ENCODE measurements around the gene LCN2.
"Not testable (repeated sequence)": the region's sequence is repeated elsewhere in the genome, so short reads cannot be mapped to it uniquely, and the experiment has no call there.

Gene LCN2

DNA sequence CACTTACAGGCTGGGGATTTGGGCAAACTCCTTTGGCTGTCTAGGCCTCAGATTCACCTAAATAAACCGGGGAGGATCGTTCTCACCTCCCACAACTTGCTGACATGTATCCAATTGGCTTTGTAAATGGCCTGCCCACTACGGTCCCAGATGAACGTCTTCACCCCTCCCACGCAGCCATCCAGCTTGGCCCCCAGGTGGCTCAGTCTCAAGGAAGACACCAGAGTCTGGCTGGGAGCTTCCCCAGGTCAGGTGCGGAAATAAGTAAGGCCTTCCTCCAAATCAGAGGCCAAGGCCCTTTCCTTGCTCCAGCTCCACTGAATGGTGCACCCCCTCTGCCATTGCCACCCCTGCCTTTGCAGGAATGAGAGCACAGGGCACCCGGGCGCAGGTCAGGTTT is 30.7 kb downstream of the LCN2 start:
- Histone ChIP-seq H3K79me2 (ENCODE audit: insufficient read depth, low read length) (no peaks in the 10 kb centered on the region), H3K9me3 (ENCODE audit: insufficient read depth, low read length) (peaks cover 12% of the 10 kb centered on the region; the same call in 1 of the 2 replicates), H3F3A (ENCODE audit: insufficient read depth) (0 out of 2 replicates have a peak, but pooled peaks cover 5% of the 10 kb centered on the region), H4K20me1 (ENCODE audit: low read depth, low read length) (no peaks in the 10 kb centered on the region), H3K27me3 (ENCODE audit: low read length) (no peaks in the 10 kb centered on the region), H3K36me3 (ENCODE audit: low read length) (peaks cover 10% of the 10 kb centered on the region), H3K4me2 (ENCODE audit: low read depth, low read length, poor library complexity, severe bottlenecking) (no peak overlapping the region), H3K4me3 (ENCODE audit: insufficient read depth, low read length, poor library complexity, severe bottlenecking) (no peak overlapping the region), H3K27ac (ENCODE audit: low read depth, low read length) (no peak overlapping the region), H3K9ac (ENCODE audit: low read length) (no peak overlapping the region), H2AFZ (ENCODE audit: low read depth, low read length, severe bottlenecking) (no peak overlapping the region), H3K9me2 (replicated peaks; ENCODE audit: insufficient read depth, low read length) (no peaks in the 10 kb centered on the region)
- no peak for TF ChIP-seq EZH2phosphoT487 (conservative IDR thresholded peaks at IDR 0.05; ENCODE audit: low read length)

DNA sequence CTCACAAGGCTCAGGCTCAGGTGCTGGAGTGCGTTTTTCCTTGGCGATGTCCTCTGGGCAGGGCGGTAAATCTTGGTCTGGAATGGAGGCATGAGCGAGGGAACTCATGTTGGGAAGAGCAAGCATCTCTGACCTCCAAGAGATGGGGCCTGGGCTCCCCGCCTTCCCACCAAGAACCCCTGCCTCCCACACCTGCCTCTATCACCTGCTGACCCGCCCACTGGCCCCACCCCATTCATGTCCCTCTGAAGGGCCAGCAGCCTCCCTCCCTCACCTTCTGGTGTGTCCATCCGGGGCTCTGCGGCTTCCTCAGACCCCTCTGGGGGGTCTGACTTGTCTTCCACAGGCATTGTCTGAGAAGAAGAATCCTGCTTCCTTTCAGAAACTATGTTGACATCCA is 31.2 kb downstream of the LCN2 start:
- Histone ChIP-seq H3K9me3 (ENCODE audit: insufficient read depth, low read length) (peaks cover 12% of the 10 kb centered on the region; the same call in 1 of the 2 replicates), H3K4me2 (ENCODE audit: low read depth, low read length, poor library complexity, severe bottlenecking) (no peak overlapping the region), H3K79me2 (ENCODE audit: insufficient read depth, low read length) (no peaks in the 10 kb centered on the region), H3F3A (ENCODE audit: insufficient read depth) (0 out of 2 replicates have a peak, but pooled peaks cover 5% of the 10 kb centered on the region), H3K27me3 (ENCODE audit: low read length) (no peaks in the 10 kb centered on the region), H3K4me3 (ENCODE audit: insufficient read depth, low read length, poor library complexity, severe bottlenecking) (no peak overlapping the region), H2AFZ (ENCODE audit: low read depth, low read length, severe bottlenecking) (no peak overlapping the region), H3K27ac (ENCODE audit: low read depth, low read length) (no peak overlapping the region), H4K20me1 (ENCODE audit: low read depth, low read length) (no peaks in the 10 kb centered on the region), H3K36me3 (ENCODE audit: low read length) (peaks cover 10% of the 10 kb centered on the region), H3K9ac (ENCODE audit: low read length) (no peak overlapping the region), H3K9me2 (replicated peaks; ENCODE audit: insufficient read depth, low read length) (no peaks in the 10 kb centered on the region)
- no peak for TF ChIP-seq EZH2phosphoT487 (conservative IDR thresholded peaks at IDR 0.05; ENCODE audit: low read length)
- TF ChIP-seq, protein P1, sequence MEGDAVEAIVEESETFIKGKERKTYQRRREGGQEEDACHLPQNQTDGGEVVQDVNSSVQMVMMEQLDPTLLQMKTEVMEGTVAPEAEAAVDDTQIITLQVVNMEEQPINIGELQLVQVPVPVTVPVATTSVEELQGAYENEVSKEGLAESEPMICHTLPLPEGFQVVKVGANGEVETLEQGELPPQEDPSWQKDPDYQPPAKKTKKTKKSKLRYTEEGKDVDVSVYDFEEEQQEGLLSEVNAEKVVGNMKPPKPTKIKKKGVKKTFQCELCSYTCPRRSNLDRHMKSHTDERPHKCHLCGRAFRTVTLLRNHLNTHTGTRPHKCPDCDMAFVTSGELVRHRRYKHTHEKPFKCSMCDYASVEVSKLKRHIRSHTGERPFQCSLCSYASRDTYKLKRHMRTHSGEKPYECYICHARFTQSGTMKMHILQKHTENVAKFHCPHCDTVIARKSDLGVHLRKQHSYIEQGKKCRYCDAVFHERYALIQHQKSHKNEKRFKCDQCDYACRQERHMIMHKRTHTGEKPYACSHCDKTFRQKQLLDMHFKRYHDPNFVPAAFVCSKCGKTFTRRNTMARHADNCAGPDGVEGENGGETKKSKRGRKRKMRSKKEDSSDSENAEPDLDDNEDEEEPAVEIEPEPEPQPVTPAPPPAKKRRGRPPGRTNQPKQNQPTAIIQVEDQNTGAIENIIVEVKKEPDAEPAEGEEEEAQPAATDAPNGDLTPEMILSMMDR (IDR thresholded peaks at IDR 0.05; ENCODE audit: insufficient read depth, low read length, poor library complexity, severe bottlenecking), result no peak

DNA sequence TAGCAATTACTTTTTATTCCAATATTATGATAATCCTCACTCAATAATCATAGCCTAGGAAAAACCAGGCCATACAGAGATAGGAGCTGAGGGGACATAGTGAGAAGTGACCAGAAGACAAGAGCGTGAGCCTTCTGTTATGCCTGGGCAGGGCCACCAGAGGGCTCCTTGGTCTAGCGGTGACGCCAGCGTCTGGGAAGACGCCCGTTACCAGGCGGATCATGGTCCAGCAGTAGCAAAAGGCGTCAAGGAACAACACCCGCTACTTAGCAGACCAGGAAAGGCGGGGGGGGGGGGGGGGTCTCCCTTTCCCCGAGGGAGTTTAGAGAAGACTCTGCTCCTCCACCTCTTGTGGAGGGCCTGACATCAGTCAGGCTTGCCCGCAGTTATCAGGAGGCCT is 32.2 kb downstream of the LCN2 start:
- peaks cover 12% of the 10 kb centered on the region; the same call in 1 of the 2 replicates for H3K9me3 ChIP-seq (ENCODE audit: insufficient read depth, low read length)
- H2AFZ ChIP-seq (ENCODE audit: low read depth, low read length, severe bottlenecking); H3K9me2 ChIP-seq (replicated peaks; ENCODE audit: insufficient read depth, low read length); H3K9ac ChIP-seq (ENCODE audit: low read length); H3K4me2 ChIP-seq (ENCODE audit: low read depth, low read length, poor library complexity, severe bottlenecking); H3K4me3 ChIP-seq (ENCODE audit: insufficient read depth, low read length, poor library complexity, severe bottlenecking); H3F3A ChIP-seq (ENCODE audit: insufficient read depth); H3K27me3 ChIP-seq (ENCODE audit: low read length); H3K27ac ChIP-seq (ENCODE audit: low read depth, low read length); H4K20me1 ChIP-seq (ENCODE audit: low read depth, low read length); H3K79me2 ChIP-seq (ENCODE audit: insufficient read depth, low read length): not testable (repeated sequence)
- peaks cover 10% of the 10 kb centered on the region for H3K36me3 ChIP-seq (ENCODE audit: low read length)

DNA sequence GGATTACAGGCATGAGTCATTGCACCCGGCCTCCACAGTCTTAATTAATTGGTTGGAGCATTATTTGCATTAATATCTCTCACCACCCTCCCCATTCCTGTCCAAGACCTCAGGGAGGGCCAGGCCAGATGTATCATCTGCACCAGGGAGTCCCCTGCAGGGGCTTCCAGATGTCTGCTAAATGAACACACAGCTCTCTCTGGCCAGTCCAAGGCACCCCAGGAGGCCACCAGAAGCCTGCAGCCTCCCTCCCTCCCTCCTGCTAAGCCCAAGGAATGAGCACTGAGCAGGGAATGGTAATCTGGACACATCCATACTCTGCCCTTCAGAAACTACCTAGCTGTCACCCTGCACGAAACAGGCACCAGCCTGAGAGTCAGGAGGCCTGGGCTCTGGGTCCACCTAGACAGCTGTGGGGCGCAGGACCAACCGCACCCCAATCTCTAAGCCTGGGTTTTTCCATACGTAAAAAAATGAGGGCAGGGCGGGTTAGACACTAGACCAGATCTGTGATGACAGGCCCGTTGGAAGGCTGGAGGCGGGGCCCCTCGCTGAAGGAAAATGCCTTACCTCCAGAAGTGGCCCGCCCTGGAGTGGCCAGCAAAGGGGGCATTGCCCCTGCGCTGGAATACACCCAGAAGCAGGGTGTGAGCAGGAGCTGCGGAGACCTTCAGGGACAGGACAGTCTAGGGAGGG is 33.8 kb downstream of the LCN2 start:
- H3K36me3 ChIP-seq (ENCODE audit: low read length), result peaks cover 10% of the 10 kb centered on the region

More for the DNA sequence above, 33.8 kb downstream of the LCN2 start:
- H3K4me3 ChIP-seq (ENCODE audit: insufficient read depth, low read length, poor library complexity, severe bottlenecking), result no peak overlapping the region
- no peaks in the 10 kb centered on the region for H3K79me2 ChIP-seq (ENCODE audit: insufficient read depth, low read length)
- no peak overlapping the region for H3K9ac ChIP-seq (ENCODE audit: low read length)
- H3F3A ChIP-seq (ENCODE audit: insufficient read depth), result 0 out of 2 replicates have a peak, but pooled peaks cover 5% of the 10 kb centered on the region
- H4K20me1 ChIP-seq (ENCODE audit: low read depth, low read length), result no peaks in the 10 kb centered on the region
- no peak overlapping the region for H3K27ac ChIP-seq (ENCODE audit: low read depth, low read length)
- H3K4me2 ChIP-seq (ENCODE audit: low read depth, low read length, poor library complexity, severe bottlenecking), result no peak overlapping the region
- no peaks in the 10 kb centered on the region for H3K9me2 ChIP-seq (replicated peaks; ENCODE audit: insufficient read depth, low read length)
- H3K27me3 ChIP-seq (ENCODE audit: low read length), result no peaks in the 10 kb centered on the region
- TF ChIP-seq, protein P1 (IDR thresholded peaks at IDR 0.05; ENCODE audit: insufficient read depth, low read length, poor library complexity, severe bottlenecking), result no peak
- no peak for TF ChIP-seq EZH2phosphoT487 (conservative IDR thresholded peaks at IDR 0.05; ENCODE audit: low read length)
- no peak overlapping the region for H2AFZ ChIP-seq (ENCODE audit: low read depth, low read length, severe bottlenecking)
- peaks cover 12% of the 10 kb centered on the region; the same call in 1 of the 2 replicates for H3K9me3 ChIP-seq (ENCODE audit: insufficient read depth, low read length)
